GM13976 (cell line): ENCODE measurements around the gene EIF3A.

Experiments used
- DNase-seq: peaks from one replicate; pipeline ENCODE4 v3.0.0; 2012; ENCODE audit warnings: low spot score
- CTCF ChIP-seq: IDR thresholded peaks from 2 replicates; pipeline ENCODE4 v1.5.1; 2012; ENCODE audit warnings: borderline replicate concordance, mild to moderate bottlenecking; ENCODE audit not compliant: insufficient read depth; ENCODE audit errors: extremely low read depth, missing control alignments, control extremely low read depth
- in situ Hi-C: fragments of 300-500 bp; cut with MboI; formaldehyde crosslinking; loops from one replicate; pipeline ENCODE4 v1.12.0; 2022; ENCODE audit warnings: low sequenced_read_pairs, mixed read lengths, inconsistent platforms; ENCODE audit not compliant: unreplicated experiment

Gene EIF3A

DNA sequence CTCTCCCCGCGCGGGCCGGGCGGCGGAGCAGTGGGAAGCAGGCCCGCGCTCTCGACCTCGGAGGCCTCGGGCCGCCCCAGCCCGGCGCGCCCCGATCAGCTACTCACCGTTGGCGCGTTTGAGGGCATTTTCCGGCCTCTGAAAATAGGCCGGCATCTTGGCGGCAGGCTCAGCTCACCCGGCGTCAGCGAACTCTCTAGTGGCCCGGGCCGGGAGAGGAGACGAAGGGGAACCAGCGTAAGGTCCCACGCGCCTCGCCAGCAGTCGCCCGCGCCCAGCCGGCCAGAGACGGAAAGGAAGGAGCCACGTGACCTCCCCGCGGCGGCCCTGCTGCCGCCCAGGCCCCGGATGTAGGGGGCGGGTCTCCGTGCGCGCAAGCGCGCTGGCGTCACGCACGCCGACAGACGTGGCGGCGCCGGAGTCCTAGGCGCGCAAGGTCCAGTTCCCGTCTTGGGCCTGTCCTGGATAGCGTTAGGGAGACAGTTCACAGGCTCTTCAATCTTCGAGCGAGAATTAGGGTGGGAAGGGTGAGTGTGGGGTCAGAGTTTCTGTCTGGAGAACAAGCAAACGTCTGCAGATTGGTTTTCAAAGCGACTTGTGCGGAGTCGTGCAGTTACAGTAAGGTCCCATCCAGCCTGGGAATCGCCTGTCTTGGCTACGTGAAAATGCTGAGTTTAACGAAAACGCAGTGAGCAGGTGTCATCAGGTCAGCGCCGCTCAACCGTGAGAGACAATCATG is at the start of gene EIF3A:
TSS of gene EIF3A (minus strand) at position 297 of the 739 bp plus-strand sequence. CDS start at position 156, 141 bp downstream.
- in situ Hi-C loops, result no loop called here
- TF ChIP-seq CTCF, result no peak
- DNase-seq, result peak; percentile 96

- no peak for TF ChIP-seq CTCF
- no peak for DNase-seq
- in situ Hi-C loops, result no loop called here
Measured at GRCh38 chr10:119129721-119130120, 49.1 kb upstream of the EIF3A start.

- no peak for DNase-seq
- no peak for TF ChIP-seq CTCF
- in situ Hi-C loops, result no loop called here
Measured at GRCh38 chr10:119125942-119126341, 45.3 kb upstream of the EIF3A start.

- TF ChIP-seq CTCF, result no peak
- DNase-seq, result no peak
- in situ Hi-C loops, result no loop called here
Measured at GRCh38 chr10:119120875-119121274, 40.3 kb upstream of the EIF3A start.

DNA sequence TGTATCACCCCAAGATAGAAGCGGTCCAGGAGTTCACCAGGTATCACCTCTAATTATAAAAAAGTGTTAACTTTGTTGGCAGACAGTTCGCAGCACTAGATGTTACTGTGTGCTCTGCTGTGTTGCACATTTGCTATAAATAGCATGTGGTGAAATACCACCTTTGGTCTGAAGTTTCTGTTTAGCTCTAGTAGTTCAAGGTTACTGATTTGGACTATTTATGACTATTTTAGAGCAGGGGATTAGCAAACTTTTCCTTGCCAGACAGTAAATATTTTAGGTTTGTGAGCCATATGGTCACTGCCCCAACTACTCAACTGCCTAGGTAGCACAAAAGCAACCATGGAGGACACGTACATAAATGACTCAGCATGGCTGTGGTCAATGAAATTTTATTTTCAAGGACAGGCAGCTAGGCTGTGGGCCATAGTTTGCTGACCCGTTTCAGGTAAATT is 39.8 kb upstream of the EIF3A start:
- DNase-seq, result peak; percentile 63
- in situ Hi-C loops, result no loop called here
- no peak for TF ChIP-seq CTCF

DNA sequence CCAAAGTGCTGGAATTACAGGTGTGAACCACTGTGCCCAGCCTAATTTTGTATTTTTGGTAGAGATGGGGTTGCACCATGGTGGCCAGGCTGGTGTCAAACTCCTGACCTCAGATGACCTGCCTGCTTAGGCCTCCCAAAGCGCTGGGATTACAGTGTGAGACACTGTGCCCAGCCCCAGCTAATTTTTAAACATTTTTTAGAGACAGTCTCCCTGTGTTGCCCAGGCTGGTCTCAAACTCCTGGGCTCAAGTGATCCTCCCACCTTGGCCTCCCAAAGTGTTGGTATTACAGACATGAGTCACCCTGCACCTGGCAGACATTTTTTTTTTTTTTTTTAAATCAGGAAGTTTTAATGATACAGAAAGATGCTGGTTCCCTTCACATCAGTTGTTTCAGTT is 38.8 kb upstream of the EIF3A start:
- TF ChIP-seq CTCF, result no peak
- in situ Hi-C loops, result no loop called here
- no peak for DNase-seq
